HTR-8/SVneo (cell line): ENCODE data around the gene PRTN3.
"Not testable (repeated sequence)": the region's sequence is repeated elsewhere in the genome, so short reads cannot be mapped to it uniquely, and the experiment has no call there.

Experiments
- DNase-seq: peaks from one replicate; pipeline ENCODE4 v3.0.0; 2011; ENCODE audit warnings: low spot score, mixed read lengths; ENCODE audit not compliant: insufficient read length
- FAIRE-seq: peaks from 2 replicates; lab custom pipeline; 2011; peaks lifted over from hg19 to GRCh38; lab: Jason Lieb, UNC

PRTN3 gene

DNA sequence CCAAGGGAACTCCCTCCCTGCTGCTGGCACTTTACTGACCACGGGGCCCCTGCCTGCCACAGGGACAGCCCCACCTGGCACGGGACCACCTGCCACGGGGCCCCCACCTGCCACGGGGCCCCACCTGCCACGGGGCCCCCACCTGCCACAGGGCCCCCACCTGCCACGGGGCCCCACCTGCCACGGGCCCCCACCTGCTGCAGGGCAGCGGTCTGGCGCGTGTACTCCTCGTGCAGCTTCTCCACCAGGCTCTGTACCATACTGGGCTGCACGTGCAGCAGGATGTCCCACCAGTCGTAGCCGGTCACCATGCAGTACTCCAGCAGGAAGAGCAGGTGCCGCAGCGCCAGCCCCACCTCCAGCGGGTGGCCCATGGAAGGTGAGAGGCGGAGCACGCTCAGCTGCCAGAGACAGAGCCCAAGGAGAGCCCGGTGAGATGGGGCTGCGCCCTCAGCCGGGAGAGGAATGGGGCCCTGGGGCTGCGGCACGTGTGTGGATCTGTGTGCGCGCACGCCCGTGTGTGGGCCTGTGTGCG lies 36.0 kb downstream of the PRTN3 start:
- FAIRE-seq (no peak), DNase-seq (no peak)

- DNase-seq = not testable (repeated sequence)
- FAIRE-seq = peak; percentile 70
These were observed 37.3 kb downstream of the PRTN3 start for GRCh38 chr19:877992-878660.

DNA sequence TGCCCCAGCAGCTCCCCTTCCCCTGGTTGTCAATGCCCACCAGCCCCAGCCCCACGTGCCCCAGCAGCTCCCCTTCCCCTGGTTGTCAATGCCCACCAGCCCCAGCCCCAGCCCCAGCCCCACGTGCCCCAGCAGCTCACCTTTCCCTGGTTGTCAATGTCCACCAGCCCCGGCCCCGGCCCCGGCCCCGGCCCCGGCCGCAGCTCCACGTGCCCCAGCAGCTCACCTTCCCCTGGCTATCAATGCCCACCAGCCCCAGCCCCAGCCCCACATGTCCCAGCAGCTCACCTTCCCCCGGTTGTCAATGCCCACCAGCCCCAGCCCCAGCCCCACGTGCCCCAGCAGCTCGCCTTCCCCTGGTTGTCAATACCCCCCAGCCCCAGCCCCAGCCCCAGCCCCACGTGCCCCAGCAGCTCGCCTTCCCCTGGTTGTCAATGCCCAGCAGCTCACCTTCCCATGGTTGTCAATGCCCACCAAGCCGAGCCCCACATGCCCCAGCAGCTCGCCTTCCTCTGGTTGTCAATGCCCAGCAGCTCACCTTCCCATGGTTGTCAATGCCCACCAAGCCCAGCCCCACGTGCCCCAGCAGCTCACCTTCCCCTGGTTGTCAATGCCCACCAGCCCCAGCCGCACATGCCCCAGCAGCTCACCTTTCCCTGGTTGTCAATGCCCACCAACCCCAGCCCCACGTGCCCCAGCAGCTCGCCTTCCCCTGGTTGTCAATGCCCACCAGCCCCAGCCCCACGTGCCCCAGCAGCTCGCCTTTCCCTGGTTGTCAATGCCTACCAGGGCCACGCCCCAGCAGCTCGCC lies 38.2 kb downstream of the PRTN3 start:
- DNase-seq, FAIRE-seq: not testable (repeated sequence)

- FAIRE-seq (peak; percentile 33), DNase-seq (no peak)
These were observed 39.1 kb downstream of the PRTN3 start for GRCh38 chr19:879711-880438.

DNA sequence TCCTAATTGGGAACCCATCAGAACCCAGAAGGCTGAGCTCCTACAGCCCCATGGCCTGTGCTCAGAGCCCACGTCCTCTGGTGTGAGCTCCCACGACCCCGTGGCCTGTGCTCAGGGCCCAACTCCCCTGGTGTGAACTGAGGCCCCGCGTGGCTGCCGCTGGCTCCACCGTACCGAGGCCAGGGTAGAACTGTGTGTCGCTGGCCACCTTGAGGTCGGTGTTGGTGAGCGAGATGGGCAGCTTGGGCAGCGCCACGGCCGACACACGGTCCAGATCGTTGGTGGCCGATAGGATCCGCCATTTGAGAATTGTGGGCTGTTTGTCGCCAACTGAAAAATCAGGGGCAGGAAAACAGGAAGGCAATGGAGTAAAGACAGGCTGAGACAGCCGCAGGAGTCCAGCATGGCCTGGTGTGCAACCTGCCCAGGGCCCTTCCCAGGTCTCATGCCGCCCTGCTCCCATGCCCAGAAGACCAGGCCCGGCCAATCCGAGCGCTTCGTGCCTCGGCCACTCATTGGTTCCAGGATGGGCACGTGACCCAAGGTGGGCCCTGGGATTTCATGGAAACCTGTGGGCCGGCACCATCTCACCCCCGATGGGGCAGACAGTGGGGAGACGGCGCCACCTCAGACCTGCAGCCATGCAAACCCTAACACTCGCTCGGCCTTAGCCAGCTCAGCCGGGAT lies 40.7 kb downstream of the PRTN3 start:
- no peak for DNase-seq
- FAIRE-seq = no peak

DNA sequence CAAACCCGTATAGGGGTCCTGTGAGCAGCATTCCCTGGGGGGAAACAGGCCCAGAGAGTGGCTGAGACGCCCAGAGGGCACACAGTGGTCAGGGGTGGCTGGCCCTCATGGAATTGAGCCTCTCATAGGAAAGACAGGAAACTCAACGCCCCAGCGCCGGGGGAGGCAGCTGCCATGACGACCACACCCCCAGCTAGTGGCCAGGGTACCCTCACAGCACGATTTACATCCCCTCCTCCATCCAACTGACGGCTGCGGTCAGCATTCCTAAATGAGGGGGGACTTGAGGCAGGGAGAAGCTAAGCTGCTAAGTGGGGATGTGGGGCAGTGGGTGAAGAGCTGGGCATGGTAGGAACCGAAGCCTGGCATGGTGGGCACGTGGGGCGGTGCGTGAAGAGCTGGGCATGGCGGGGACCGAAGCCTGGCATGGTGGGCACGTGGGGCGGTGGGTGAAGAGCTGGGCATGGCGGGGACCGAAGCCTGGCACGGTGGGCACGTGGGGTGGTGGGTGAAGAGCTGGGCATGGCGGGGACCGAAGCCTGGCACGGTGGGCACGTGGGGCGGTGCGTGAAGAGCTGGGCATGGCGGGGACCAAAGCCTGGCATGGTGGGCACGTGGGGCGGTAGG lies 42.2 kb downstream of the PRTN3 start:
- DNase-seq (no peak), FAIRE-seq (no peak)

GRCh38 chr19:883661-884211 lies 42.9 kb downstream of the PRTN3 start:
- FAIRE-seq (no peak), DNase-seq (no peak)

DNA sequence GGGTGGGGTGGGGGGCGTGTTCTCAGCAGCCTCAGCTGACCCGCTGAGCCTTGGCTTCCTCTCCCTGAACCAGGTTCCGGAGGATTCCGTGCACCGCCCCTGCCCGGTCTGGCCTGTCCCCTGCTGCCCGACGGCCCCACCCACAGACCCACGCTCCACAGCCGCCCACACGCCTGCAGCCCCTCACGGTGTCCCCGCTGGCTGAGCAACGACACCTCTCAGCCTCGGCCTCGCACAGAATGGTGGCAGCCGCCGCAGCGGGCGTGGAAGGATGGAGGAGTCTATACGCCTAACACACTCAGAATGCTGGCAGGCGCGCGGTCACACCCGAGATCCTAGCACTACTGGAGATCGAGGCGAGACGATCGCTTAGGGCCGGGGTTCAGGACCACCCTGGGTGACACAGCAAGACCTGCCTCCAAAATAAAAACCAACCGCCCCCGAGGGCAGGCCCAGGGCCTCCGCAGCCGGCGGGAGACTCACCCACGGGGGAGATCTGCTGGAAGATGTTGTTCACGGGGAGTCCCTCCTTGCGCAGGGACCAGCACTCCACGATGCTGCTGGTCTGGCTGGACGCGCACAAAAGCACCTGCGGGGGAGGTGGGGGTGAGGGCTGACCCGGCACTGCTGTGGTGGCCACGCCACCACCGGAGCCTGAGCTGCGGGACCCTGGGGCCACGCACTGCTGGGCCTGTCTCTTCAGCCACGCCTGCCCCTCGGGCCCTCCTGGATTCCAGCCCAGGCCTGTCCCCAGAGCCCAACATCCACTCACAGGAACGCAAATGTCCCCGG lies 43.8 kb downstream of the PRTN3 start:
- no peak for DNase-seq
- no peak for FAIRE-seq

- FAIRE-seq (no peak), DNase-seq (no peak)
These were observed 44.9 kb downstream of the PRTN3 start for GRCh38 chr19:885536-886224.

DNA sequence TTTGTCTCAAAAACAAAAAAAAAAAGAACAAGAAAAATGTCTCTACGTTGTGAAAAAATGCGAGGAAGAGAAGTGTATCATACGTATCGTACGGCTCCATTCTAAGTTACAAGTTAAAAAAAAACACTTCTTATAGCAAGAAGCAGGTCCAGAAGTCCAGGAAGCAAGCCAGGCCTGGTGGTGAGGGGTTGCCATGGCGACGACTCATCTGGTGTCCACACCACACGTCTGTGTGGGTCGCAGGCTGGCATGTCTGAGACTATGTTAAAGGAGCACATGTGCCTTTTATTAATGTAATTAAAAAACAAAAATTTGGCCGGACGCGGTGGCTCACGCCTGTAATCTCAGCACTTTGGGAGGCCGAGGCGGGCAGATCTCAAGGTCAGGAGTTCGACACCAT lies 46.3 kb downstream of the PRTN3 start:
- DNase-seq = no peak

DNA sequence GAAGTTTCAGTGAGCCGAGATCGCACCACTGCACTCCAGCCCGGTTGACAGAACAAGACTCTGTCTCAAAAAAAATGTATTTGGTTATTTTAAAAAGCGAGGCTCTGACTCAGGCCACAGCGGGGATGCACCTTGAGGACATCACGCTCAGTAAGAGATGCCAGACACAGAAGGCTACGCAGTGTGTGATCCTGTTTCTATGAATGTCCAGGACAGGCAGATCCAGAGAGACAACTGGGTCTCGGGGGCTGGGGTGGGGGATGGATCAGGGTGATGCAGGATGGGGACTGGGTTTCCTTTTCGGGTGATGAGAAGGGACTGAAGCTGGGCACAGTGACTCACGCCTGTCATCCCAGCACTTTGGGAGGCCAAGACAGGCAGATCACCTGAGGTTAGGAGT lies 46.8 kb downstream of the PRTN3 start:
- FAIRE-seq (no peak), DNase-seq (no peak)

More for the DNA sequence above, 46.3 kb downstream of the PRTN3 start:
- no peak for FAIRE-seq

DNA sequence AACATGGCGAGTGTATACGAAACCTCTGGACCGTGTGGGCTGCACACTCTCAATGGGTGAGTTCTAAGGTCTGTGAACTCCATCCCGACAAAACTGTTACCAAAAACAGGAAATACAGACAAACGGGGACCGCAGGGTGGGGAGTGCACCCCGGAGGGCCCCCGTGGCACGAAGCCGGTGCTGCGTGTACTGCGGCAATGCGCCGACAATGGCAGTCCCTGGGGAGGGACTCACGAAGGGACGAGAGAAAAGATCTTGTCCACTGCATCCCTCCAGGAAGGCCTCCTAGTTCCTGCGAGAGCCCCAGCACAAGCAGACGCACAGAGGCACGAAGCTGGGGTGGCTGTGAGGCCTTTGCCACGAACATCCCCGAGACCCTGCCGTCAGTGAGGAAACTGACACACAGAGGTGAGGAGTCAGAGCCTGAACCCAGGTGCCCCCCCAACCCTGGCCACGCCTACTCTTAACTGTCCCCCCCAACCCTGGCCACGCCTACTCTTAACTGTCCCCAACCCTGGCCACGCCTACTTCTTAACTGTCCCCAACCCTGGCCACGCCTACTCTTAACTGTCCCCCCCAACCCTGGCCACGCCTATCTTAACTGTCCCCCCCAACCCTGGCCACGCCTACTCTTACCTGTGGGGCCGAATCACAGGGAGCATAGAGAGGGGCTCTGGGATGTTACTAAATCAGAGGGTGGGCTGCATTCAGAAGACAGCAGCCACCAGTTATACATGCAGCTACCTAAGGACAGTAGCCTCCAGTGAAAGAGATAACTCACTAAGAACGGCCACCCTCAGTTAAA lies 48.0 kb downstream of the PRTN3 start:
- no peak for DNase-seq
- no peak for FAIRE-seq

- no peak for FAIRE-seq
These were observed 49.0 kb downstream of the PRTN3 start for GRCh38 chr19:889662-890295.

GRCh38 chr19:890831-891230 lies 50.0 kb downstream of the PRTN3 start:
- FAIRE-seq = no peak
- DNase-seq = no peak

More at GRCh38 chr19:889662-890295, 49.0 kb downstream of the PRTN3 start:
- DNase-seq = no peak

DNA sequence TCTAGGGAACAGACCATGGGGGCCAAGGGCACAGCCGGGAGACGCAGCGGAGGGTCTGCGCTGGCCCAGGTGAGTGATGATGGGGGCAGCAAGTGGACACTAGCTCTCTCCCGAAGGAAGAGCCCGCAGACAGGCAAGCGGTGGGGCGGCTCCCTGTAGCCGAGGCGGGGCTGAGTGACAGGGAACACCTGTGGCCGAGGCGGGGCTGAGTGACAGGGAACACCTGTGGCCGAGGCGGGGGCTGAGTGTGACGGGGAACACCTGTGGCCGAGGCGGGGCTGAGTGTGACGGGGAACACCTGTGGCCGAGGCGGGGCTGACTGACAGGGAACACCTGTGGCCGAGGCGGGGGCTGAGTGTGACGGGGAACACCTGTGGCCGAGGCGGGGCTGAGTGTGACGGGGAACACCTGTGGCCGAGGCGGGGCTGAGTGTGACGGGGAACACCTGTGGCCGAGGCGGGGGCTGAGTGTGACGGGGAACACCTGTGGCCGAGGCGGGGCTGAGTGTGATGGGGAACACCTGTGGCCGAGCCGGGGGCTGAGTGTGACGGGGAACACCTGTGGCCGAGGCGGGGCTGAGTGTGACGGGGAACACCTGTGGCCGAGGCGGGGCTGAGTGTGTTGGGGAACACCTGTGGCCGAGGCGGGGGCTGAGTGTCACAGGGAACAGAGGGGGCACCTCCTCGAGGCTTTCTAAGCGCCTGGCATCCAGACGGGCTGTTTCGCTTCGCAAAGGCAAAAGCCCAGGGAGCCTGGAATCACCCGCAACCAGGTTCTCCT lies 50.8 kb downstream of the PRTN3 start:
- DNase-seq, FAIRE-seq: not testable (repeated sequence)
